HG03432 (cell line): Measurements from ENCODE around the gene SLC17A5.
A peak's percentile ranks its signal among the peaks of the same experiment; 100 is the strongest.
"Not testable (repeated sequence)": the region's sequence is repeated elsewhere in the genome, so short reads cannot be mapped to it uniquely, and the experiment has no call there.

Experiments
- ATAC-seq: cut with Tn5 transposase; IDR thresholded peaks from one replicate; pipeline ENCODE4 v1.9.1; 2021; ENCODE audit warnings: mild to moderate bottlenecking, moderate library complexity; ENCODE audit not compliant: unreplicated experiment

Gene SLC17A5

DNA sequence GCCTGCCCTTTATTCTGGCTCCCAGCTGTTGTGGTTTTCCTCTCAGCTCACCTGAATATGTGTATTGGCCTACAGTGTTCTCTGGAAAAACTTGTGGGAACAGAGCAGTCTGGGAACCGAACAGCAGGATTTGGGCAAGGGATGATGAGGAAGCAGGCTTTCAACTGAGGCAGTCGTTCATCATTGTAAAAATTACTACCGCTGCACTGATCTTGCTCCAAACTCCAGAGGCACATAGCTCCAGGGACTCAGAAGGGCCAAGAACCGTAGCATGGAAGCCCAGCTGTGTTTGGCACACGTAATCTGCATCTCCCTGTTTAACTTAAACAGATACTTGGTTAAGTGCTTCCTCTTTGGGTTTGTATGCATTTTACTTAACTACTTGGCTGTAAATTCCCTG is 84.7 kb downstream of the SLC17A5 start:
- no peak for ATAC-seq

DNA sequence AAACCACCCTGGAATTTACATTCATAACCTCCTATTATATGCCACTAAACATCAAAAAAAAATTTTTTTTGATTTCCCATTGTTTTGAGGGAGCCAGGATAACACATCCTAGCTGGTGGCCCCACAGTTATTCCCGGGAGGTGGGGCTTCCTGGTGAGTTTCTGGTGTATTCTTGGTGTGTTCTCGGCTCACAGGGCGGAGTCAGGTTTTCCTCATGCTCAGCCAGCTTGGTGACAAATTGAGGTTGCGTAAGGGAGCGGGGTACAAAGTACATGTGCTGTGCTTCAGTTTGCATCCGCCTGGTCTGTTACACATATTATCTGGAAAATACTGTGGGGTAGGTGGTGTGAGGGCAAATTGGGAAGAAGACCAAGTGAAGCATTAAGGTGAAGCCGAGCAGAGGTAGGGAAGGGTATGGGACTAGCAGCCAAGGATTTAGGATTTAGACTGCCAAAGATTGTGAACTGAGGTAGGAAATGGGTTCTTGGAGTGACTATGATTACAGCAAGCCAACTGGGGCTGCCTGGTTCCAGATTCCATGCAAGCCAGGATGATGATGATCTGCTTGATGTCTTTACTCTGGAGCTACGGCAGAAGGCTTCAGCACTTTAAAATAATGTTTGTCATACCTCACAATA is 86.7 kb downstream of the SLC17A5 start:
- no peak for ATAC-seq

DNA sequence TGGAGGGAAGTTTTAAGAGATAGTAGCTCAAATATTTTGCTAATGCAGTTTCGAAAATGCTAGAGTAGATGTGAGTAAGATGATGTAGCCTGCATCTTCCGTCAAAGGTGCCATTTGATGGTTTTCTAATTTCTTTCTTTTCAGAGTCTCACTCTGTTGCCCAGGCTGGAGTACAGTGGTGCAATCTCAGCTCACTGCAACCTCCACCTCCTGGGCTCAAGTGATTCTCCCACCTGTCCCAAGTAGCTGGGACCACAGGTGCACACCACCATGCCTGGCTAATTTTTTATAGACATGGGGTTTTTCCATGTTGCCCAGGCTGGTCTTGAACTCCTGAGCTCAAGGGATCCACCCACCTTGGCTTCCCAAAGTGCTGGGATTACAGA is 87.3 kb downstream of the SLC17A5 start:
- not testable (repeated sequence) for ATAC-seq

- no peak for ATAC-seq
Measured at GRCh38 chr6:73565767-73566485, 87.9 kb downstream of the SLC17A5 start.

- no peak for ATAC-seq
Measured at GRCh38 chr6:73564578-73565345, 89.0 kb downstream of the SLC17A5 start.

DNA sequence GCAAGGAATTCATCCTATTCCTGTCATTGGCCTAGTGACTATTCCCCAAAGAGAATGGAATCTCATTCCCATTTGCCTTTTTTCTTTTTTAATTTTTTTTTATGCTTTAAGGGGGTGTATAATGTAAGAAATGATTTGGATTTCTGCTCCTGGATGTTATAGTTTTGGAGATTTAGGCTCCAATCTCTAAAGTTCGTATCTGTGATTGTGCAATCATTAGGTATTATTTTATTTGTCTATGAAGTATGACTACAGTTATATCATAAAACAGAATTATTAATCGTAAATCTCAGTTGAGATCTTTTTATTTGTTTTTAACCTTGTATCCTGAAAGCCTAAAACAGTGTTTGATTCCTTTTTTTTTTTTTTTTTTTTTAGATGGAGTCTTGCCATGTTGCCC is 91.2 kb downstream of the SLC17A5 start:
- ATAC-seq: no peak

DNA sequence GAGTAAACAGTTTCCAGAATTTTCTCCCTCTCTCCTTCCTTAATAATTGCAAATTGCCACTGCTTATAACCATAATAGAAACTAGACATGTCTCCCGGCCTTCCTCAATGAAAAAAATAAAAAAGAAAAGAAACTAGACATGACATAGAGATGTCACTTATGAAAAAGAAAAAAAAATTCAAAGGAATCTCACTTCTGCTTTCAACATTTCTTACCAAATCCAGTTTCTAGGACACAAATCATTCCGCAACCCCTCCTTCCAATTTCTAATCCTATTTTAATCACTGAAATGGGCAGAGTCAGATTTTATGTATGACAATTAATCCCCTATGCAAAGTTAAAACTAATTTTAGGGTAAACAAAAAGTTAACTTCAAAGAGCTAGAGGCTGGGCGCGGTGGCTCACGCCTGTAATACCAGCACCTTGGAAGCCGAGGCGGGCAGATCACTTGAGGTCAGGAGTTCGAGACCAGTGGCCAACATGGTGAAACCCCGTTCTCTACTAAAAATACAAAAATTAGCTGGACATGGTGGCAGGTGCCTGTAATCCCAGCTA is 92.9 kb downstream of the SLC17A5 start:
- peak; percentile 70 for ATAC-seq

GRCh38 chr6:73560182-73560732 is 93.5 kb downstream of the SLC17A5 start:
- ATAC-seq: peak; percentile 57

GRCh38 chr6:73559399-73559794 is 94.4 kb downstream of the SLC17A5 start:
- ATAC-seq: not testable (repeated sequence)

DNA sequence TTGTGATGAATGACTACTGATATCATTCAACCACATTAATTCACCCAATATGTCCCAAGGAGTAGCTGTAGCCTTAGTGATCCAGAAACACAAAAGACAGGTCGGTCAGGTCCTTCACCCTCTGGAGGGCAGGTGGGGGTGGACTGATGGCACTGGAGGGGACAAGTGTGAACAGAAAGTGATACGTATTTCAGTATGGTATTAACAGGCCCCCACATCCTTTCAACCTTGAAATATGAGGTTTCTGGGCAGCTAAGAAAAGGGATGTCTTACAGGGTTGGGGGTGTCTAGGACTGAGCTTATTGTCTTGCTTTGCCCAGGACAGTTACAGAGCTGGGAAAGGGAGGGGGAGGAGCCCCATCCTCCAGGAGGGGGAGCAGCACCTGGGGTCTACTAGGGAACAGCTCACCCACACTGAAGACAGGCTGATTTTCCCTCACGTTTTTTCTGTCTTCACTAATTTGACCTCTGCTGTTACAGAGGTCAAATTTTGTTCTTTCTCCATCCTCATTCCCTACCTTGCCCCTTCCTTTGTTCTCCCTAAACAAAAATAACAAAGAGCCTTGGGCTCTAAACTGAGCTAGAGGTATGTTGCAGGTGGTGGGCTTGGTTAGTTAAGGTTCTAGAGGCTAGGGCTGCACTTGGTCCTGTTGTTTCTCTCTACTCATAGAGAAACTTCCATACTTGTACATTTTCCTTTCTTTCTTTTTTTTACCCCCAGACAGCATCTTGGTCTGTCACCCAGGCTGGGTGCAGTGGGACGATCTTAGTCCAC is 95.0 kb downstream of the SLC17A5 start:
- peak; percentile 55 for ATAC-seq

DNA sequence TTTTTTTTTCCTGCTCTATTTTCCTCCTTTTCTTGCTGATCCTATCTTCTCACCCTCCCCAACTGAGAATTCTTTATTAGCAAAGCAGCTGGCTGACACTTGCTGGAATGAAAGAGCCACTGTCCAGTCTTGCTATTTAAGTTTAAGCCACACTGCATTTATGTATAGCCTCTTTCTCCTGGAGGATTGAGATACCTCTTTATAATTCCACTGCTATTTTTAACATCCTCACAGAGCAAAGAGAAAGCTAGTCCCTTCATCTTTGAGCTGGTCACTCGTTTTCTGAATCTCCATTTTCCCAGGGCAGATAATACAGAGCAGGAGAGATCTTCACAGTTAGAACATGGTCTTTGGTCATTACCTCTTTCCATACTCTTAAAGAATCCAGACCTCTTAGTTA is 97.0 kb downstream of the SLC17A5 start:
- no peak for ATAC-seq

GRCh38 chr6:73555380-73555949 is 98.3 kb downstream of the SLC17A5 start:
- ATAC-seq: not testable (repeated sequence)

DNA sequence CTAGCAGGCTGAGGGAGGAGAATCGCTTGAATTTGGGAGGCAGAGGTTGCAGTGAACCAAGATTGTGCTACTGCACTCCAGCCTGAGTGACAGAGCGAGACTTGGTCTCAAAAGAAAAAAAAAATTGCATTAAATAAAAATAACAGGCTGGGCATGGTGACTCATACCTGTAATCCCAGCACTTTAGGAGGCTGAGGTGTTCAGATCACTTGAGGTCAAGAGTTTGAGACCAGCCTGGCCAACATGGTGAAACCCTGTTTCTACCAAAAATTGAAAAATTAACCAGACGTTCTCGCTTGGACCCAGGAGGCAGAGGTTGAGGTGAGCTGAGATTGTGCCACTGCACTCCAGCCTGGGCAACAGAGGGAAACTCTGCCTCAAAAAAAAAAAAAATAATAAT is 102.7 kb downstream of the SLC17A5 start:
- ATAC-seq: not testable (repeated sequence)

GRCh38 chr6:73548458-73549446 is 105.0 kb downstream of the SLC17A5 start:
- ATAC-seq: no peak

DNA sequence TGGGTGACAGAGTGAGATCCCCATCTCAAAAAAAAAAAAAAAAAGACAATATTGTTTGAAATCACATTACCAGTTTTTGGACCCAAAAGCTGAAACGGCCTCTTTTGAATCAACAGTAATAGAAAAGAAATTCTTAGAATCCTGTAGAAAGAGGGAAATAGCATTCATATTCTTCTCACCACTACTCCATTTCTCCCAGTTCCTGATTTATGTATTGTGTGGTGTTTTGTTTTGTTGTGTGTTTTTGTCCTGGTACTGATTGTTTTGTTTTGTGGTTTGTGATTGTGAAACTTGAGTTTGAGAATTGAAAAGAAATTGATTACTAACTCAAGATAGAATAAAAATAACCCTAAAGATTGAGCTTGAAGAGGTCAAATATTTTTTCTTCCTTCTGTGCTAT is 106.8 kb downstream of the SLC17A5 start:
- no peak for ATAC-seq
